Right atrium auricular region (tissue), 2 donors: Measurements from ENCODE around the gene FAAH2. TPM values are rescaled to one million over a fixed set of nuclear protein-coding genes. Genes with fewer than 3 reads are reported as not detected.

ENCODE experiments used
- DNase-seq: peaks from one replicate; pipeline ENCODE4 v3.0.0-alpha.2; 2019; ENCODE audit warnings: low spot score
- H3K27ac ChIP-seq, 2 donors: fragments of 200-600 bp; sonication (generic); 1 replicate in 1 of 2; 2 replicates in 1 of 2; pipeline ENCODE4 v1.5.1; 2016 to 2019
- H3K27me3 ChIP-seq, 2 donors: fragments of 200-600 bp; sonication (generic); one replicate each; pipeline versions ENCODE4 v1.5.1 to v1.6.0; 2017 to 2019
- H3K36me3 ChIP-seq: fragments of 200-600 bp; sonication (generic); one replicate; pipeline ENCODE4 v1.5.1; 2016
- H3K4me1 ChIP-seq, 2 donors: fragments of 200-600 bp; sonication (generic); one replicate each; pipeline versions ENCODE4 v1.5.1 to v1.6.0; 2017 to 2019
- H3K4me3 ChIP-seq, 2 donors: fragments of 200-600 bp; sonication (generic); 1 replicate in 1 of 2; 2 replicates in 1 of 2; pipeline ENCODE4 v1.5.1; 2017 to 2019; ENCODE audit warnings: mild to moderate bottlenecking in 1 of 2, moderate library complexity in 1 of 2
- H3K9me3 ChIP-seq, 2 donors: fragments of 200-600 bp; sonication (generic); one replicate each; pipeline ENCODE4 v1.5.1; 2019
- total RNA-seq, 2 donors: library from RNA; depleted of rRNA; stranded (reverse); fragments of >200 nt; gene quantifications; one replicate each; pipeline ENCODE4 v1.1.0, GENCODE V29; 2016
- TF ChIP-seq, protein P1 (sequence below), 2 donors: fragments of 200-600 bp; sonication (generic); IDR thresholded peaks; one replicate each; pipeline ENCODE4 v1.5.1; 2019; ENCODE audit warnings: antibody characterized with exemption in 2 of 2

The FAAH2 gene
- total RNA-seq, 2 donors from 2014 or later = 0.44 to 1.5 TPM

DNA sequence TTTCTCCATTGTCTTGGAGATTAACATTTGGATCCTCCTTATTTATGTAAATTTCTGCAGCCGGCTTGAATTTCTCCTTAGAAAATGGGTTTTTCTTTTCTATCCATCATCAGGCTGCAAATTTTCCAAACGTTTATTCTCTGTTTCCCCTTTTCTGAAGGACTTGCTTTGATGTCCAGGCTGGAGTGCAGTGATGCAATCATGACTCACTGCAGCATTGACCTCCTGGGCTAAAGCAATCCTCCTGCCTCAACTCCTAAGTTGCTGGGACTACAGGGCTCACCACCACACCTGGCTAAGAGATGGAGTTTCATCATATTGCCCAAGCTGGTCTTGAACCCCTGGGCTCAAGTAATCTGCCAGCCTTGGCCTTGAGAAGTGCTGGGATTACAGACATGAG is 161.3 kb downstream of the FAAH2 start:
- Histone ChIP-seq H3K36me3 (no peaks in the 10 kb centered on the region), H3K4me1 (no peaks in the 10 kb centered on the region), H3K4me3 (no peak overlapping the region), H3K9me3 (no peaks in the 10 kb centered on the region), H3K27me3 (no peaks in the 10 kb centered on the region), H3K27ac (no peak overlapping the region)
- TF ChIP-seq, protein P1, sequence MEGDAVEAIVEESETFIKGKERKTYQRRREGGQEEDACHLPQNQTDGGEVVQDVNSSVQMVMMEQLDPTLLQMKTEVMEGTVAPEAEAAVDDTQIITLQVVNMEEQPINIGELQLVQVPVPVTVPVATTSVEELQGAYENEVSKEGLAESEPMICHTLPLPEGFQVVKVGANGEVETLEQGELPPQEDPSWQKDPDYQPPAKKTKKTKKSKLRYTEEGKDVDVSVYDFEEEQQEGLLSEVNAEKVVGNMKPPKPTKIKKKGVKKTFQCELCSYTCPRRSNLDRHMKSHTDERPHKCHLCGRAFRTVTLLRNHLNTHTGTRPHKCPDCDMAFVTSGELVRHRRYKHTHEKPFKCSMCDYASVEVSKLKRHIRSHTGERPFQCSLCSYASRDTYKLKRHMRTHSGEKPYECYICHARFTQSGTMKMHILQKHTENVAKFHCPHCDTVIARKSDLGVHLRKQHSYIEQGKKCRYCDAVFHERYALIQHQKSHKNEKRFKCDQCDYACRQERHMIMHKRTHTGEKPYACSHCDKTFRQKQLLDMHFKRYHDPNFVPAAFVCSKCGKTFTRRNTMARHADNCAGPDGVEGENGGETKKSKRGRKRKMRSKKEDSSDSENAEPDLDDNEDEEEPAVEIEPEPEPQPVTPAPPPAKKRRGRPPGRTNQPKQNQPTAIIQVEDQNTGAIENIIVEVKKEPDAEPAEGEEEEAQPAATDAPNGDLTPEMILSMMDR (IDR thresholded peaks at IDR 0.05) = no peak
- DNase-seq = no peak

DNA sequence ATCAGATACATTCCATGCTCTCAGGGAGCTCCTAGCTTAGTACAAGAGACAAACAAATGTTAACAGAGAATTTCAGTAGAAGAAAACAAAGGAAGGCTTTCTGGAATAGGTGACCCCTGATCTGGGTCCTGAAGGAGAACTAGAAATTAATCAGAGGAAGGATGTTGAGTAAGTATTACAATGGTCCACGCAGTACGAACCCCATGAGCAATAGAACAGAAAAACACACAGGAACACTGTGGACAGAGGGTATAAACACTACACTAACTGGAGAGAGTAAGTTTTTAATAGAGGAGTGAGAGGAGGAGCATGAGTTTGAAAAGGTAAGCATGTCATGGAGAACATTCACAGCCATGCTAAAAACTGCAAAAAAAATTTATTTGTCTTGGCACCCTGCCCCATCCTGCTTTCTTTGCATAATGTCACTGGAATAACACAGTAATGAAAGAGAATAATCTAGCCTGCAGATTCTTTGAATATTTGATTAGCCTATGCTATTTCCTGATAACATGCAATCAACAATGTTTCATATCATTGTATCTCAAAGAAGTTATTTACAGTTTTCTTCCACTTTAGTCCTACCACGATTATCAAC is 165.0 kb downstream of the FAAH2 start:
- DNase-seq = no peak
- Histone ChIP-seq H3K27me3 (no peaks in the 10 kb centered on the region), H3K27ac (no peak overlapping the region), H3K4me3 (no peak overlapping the region), H3K4me1 (no peaks in the 10 kb centered on the region), H3K36me3 (no peaks in the 10 kb centered on the region), H3K9me3 (peaks cover 0 to 10% of the 10 kb centered on the region in 2 donors)
- TF ChIP-seq, protein P1 (IDR thresholded peaks at IDR 0.05) = no peak

DNA sequence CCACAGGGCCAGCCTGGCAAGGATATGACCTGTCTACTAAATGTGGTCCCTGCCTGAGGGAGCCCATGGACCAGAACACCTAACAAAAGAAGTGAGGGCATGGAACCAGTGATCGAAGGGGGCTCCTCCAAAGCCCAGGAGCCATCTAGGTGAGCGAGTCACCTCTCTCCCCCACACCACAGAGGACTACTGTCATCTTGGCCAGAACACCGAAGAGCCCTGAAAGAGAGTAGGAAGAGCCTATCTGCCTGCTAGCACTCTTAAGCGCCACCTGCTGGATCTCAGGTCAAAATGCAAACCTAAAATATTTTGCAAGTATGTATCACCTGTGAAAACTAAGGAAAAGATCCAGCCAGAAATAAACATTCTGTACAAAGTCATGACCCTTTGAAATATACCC is 167.4 kb downstream of the FAAH2 start:
- peaks cover 0 to 10% of the 10 kb centered on the region in 2 donors for H3K9me3 ChIP-seq
- no peak for DNase-seq
- no peak overlapping the region for H3K4me3 ChIP-seq
- TF ChIP-seq, protein P1 (IDR thresholded peaks at IDR 0.05) = peak in 1 of 2 donors; percentile 52
- H3K27ac ChIP-seq = no peak overlapping the region
- H3K36me3 ChIP-seq = no peaks in the 10 kb centered on the region
- H3K4me1 ChIP-seq = no peaks in the 10 kb centered on the region
- no peaks in the 10 kb centered on the region for H3K27me3 ChIP-seq

DNA sequence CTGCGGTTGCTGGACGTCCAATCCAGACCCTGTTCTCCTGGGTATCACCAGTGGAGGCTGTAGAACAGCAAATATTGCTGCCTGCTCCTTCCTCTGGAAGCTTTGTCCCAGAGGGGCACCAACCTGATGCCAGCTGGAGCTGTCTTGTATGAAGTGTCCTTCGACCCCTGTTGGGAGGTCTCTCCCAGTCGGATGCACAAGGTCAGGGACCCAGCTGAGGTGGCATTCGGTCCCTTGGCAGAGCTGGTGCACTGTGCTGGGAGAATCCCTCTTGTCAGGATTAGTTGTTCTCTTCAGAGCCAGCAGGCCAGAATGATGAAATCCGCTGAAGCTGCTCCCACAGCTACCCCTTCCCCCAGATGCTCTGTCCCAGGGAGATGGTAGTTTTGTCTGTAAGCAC is 195.0 kb downstream of the FAAH2 start:
- Histone ChIP-seq H3K4me3 (no peak overlapping the region), H3K27me3 (no peaks in the 10 kb centered on the region), H3K36me3 (no peaks in the 10 kb centered on the region), H3K4me1 (no peaks in the 10 kb centered on the region), H3K27ac (no peak overlapping the region), H3K9me3 (no peaks in the 10 kb centered on the region)
- TF ChIP-seq, protein P1 (IDR thresholded peaks at IDR 0.05) = no peak
- no peak for DNase-seq

DNA sequence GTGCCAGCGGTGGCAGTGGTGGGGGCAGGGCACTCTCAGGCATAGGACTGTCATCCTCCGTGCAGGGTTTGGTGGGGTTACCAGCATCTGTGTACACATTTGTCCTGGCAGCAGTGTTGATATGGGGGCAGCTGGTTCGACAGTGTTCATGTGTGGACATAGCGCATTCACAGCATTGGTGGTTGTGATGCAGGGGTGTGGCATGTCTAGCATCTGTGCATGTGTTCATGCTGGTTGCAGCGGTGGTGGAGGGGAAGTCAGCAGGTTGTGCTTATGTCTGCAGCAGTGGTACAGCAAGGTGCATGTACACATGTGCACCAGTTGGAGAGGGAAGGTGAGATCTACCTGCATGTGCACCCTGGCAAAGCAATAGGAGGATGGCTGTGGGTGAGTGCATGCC is 230.0 kb downstream of the FAAH2 start:
- Histone ChIP-seq H3K9me3 (peaks cover 0 to 5% of the 10 kb centered on the region in 2 donors), H3K4me3 (no peak overlapping the region), H3K27ac (no peak overlapping the region), H3K36me3 (no peaks in the 10 kb centered on the region), H3K27me3 (no peaks in the 10 kb centered on the region), H3K4me1 (no peaks in the 10 kb centered on the region)
- no peak for DNase-seq
- TF ChIP-seq, protein P1 (IDR thresholded peaks at IDR 0.05) = no peak

DNA sequence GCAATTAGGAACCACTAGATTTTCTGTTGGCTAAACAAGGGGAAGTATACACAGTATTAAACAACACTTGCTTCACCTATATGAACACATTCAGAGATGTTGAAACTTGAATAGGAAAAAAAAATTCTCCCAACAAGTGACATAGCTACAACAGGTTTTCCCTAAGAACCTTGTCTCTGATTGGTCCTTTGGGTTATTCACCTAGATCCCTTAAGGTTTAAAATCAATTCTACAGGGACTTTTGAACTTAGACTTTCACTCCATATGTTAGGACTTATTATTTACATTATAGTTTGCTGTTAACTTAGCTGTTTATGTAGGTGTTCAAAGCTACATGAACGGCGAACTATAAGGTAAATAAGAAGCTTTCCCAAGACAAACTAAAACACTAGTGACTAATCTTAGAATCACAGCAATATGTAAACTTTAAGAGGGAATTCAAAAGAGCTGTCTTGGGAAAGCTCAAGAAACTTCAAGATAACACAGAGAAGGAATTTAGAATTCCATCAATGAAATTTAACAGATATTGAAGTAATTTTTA is 233.1 kb downstream of the FAAH2 start:
- no peaks in the 10 kb centered on the region for H3K4me1 ChIP-seq
- no peak for DNase-seq
- no peaks in the 10 kb centered on the region for H3K27me3 ChIP-seq
- peaks cover 0 to 14% of the 10 kb centered on the region in 2 donors for H3K9me3 ChIP-seq
- TF ChIP-seq, protein P1 (IDR thresholded peaks at IDR 0.05) = no peak
- no peak overlapping the region for H3K27ac ChIP-seq
- no peaks in the 10 kb centered on the region for H3K36me3 ChIP-seq
- H3K4me3 ChIP-seq = no peak overlapping the region
